NOMO-1 treated with dmso at 0.1 percent for 144 hours (cell line): ENCODE measurements around the gene CD2.
A peak's percentile ranks its signal among the peaks of the same experiment; 100 is the strongest.

ENCODE experiments used
- DNase-seq: peaks from one replicate; lab custom pipeline; 2025; ENCODE audit not compliant: unreplicated experiment; lab: John Stamatoyannopoulos, UW

CD2 gene

DNA sequence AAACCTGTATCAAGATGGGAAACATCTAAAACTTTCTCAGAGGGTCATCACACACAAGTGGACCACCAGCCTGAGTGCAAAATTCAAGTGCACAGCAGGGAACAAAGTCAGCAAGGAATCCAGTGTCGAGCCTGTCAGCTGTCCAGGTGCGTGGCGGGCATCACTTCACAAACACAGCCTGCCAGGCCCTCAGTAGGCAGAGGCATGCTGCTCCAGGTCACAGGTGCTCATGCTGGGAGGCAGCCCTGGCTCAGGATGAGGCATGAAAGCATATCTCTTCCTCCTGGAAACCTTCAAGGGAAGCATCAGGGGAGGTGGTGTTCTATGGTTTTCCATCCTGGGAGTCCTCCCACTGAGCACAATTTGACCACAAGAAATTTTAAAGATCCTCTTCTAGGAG, 6.3 kb downstream of the CD2 start:
- DNase-seq = no peak

DNA sequence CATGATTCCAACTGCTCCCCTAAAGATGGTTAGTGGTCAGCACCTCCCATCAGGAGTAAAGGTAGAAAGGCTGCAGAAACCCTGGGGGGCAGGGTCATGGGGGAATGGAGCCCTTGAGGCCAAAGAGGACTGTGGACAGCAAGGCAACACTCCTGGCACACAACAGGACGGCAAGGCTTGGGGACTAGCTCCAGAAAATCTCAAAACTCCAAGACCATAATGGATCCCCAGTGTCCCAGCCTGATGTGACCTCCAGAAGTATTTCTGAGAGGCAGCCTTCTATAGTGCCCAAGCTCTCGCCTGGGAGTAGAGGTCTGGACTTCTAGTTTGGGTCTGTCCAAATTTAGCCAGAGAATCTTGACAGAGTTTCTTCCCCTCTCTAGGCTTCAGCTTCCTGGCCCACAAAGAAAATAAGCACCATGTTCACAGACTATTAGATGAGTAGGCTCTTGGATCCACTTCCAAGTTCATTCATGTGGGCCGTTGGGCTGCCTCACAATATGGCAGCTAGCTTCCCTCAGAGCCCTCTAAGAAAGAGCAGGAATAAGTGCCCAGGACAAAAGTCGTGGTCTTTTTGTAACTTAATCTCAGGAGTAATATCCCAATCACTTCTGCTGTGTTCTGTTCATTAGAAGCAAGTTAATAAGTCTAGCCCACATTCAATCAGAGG, 6.9 kb downstream of the CD2 start:
- no peak for DNase-seq

DNA sequence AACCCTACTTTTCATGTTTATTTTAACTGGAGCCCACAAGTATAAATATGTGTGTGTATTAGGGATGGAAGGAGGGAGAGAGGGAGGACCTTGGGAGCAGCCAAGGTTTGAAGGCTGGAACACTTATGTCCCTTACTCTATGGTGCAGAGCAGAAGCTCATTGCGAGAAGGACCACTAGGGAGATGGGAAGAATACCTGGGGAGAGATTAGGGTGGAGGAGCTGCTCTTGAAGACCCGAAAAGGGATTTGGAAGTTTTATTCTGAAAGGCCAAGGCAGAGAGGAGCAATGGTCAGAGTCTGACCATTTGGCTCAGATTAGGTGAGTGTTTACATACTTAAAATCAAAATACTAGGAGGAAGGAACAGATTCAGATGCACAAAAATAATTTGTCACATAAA, 8.1 kb downstream of the CD2 start:
- DNase-seq = no peak

DNA sequence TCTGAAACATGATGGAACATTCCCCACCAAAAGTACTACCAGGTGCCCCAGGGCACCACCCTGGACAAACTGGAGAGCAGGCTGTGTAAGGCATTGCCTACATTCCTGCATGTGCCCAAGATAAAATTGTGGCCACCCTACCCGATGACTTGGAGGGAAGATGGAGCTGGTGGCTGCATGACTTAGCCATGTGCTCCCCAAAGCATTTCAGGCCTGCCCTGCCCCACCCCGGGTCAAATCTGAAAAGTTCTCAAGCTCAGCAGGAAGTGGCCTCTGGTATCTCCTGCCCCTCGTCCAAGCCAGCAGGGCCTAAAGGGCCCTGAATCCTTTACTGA, 8.5 kb downstream of the CD2 start:
- no peak for DNase-seq

DNA sequence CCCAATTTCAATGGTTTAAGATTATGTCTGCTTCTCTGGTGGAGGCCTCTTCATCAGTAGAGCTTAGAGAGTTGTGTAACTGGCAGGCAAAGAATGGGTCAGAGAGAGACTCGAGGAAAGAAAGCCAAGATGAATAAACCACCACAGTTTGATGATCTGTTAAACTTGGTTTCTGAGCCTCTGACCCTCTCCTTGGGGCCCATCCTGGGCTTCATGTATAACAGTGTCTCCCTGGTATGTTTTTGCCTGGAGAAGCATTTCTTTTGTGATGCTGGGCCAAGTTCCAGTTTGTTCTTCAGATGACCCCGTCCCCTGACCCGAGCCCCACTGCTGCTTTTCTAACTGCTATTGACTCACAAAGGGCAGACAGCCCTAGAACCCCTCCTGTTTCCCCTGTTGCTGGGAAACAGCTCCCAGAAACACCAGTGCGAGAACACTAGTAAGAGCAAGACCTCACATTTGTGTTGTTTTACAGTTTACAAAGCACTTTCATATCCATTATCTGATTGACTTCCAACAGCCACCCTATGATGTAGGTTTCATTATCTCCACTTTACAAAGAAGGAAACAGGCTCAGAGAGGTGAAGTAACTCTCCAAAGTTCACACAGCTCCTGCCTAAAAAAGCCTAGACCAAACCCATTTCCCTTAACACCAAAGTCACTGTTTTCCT, 9.0 kb downstream of the CD2 start:
- no peak for DNase-seq

DNA sequence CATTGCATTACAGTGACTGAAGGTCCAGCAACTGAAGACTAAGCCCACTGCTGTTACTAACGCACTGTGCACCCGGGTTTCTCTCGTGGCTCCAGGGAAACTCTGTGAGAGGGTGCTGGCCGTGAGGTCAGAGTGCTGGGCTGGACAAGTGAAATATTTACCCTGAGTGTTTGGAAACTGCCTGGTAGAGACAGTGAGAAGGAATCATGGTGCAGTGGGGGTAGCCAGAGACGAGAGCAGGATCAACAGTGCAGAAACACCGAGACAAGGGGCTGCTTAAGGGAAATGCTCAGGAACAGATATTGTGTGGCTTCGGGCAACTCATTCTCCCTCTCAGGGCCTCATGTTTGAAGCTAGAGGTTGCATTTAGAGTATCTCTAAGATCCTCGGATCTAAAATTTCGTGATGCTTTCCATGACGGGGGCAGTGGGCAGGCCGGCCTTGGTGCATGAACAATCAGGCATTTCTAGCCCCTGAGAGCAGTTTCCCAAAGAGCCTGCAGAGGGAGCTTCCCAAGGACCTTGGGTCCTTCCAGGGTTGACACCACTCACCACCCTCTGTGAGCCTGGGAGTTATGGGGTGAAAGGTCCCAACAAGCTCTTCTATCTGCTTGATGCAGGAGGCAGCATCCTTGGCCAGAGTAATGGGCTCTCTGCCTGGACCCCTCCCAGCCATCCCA, 9.7 kb downstream of the CD2 start:
- no peak for DNase-seq

DNA sequence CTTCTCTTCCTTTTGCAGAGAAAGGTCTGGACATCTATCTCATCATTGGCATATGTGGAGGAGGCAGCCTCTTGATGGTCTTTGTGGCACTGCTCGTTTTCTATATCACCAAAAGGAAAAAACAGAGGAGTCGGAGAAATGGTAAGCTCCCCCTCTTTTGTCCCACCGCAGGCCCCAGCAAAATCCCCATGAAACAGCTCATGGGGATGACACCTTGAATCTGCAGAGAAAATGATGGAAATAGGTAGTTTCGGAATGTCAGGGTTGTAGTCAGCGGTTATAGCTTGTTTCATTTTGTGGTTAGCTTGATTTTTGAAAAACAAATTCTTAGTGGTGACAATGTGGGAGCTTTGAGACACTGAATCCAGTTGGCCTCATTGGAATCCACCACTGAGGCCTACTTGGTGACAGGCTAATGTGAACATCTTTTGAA, 10.3 kb downstream of the CD2 start:
- no peak for DNase-seq

DNA sequence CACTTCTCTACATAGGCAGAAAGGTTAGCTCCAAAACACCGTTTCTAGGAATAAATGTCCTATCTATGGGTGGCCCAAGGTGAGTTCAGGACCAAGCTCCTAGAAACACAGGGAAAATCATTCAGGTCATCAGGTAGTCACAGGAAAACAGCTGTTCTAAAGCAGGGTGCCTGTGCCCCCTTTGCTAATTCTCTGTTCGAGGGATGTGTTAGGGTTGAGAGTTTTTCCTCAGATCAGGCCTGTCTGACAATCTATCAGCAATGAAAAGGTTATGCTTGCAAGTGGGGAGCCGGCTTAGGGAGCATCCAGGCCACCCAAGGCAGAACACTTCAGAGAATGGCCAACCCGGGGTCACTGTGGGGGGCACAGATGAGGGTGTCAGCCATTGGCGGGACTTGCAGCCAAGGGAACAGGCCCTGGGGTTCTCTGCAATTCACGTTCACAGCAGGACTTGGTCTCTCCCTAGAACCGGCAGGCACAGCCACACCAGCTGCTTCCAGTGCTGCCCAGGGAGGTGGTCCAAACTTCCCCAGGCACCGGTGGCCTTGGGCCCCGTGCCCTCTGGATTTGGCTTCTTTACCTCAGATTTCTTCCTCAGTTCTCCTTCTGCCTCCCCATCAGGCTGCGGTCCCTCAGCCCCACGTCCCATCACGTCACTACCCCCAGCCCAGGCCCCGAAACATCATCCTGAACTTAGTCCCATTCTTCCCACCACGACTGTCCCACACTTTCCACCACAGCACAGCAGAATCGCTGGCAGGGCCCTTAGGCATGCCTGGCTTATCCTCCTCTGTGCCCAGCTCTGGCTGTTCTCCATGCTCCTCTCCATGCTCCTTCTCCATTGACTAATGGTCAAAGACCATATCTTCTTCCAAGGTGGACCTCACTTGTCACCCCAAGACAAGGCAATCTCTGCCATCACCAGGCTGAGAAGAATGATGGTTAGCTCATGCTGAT, 11.0 kb downstream of the CD2 start:
- no peak for DNase-seq

DNA sequence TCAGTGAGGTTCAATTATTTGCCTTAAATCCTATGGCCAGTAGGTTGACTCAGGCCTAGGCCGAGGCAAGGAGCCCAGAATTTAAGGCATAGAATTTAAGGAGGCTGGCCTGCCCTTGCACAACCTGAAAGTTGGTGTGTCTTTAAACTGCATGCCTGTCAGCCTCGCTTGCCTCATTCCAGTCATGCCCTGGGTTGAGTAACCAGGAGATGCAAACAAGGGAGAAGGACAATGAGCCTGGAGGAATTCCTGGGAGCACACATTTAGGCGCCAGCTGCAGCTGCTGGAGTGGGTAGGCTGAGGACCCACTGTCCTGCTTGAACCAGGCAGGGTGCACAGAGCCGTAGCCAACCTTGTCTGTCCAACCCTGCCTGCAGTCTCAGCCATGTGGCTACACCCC, 11.7 kb downstream of the CD2 start:
- no peak for DNase-seq

DNA sequence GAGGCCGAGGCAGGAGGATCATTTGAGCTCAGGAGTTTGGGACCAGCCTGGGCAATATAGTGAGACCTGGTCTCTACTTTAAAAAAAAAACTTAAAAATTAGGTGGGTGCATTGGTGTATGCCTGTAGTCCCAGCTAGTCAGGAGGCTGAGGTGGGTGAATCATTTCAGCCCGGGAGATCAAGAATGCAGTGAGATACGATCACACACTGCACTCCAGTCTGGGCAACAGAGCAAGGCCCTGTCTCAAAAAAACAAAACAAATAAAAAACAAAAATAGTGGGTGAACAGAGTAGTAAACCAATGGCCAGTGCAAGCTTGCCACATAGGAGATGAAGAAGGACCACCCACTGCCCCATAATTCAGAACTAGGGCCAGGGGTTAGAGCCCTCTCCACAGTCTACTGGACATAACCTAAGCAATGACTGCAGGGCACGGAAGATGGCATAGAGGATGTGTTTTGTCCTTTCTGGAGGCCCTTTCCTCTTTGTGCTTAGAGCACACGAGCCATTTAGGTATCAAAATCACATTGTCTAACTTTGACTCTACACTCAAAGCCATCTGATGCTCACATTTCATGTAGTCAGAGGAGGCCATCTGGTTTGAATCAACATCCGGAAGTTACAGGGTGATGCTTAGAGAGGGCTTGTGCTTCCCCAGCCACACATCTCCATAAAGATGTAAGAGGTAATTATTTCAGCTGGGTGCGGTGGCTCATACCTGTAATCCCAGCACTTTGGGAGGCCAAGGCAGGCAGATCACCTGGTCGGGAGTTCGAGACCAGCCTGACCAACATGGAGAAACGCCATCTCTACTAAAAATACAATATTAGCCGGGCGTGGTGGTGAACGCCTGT, 12.6 kb downstream of the CD2 start:
- DNase-seq = no peak

DNA sequence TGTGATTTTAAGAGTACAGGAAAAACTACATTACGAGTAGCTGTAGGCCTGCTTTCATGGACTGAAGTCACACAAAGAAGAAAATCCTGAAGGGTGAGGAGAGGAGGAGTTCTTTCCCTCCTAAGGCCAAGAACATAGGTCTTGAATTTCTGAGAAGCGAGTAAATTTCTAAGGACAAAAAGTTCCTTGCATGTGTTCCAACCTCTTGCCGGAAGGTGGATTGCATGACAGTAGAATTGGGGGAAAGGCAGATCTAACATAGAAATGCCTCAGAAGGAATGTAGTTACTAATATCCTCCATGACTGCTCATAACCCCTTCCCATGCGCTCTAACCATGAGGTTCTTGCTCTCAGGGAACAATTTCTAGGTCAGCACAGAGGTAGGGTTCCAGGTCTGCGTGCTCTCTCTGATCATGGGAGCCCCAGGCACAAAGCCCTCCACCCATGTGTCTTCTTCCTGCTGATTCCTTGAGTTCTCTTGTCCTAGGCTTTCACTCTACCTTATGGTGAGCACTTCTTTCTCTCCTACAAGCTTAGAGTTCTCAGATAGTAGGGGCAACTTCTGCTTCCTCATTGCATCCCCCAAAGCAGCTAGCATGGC, 13.7 kb downstream of the CD2 start:
- DNase-seq = no peak

DNA sequence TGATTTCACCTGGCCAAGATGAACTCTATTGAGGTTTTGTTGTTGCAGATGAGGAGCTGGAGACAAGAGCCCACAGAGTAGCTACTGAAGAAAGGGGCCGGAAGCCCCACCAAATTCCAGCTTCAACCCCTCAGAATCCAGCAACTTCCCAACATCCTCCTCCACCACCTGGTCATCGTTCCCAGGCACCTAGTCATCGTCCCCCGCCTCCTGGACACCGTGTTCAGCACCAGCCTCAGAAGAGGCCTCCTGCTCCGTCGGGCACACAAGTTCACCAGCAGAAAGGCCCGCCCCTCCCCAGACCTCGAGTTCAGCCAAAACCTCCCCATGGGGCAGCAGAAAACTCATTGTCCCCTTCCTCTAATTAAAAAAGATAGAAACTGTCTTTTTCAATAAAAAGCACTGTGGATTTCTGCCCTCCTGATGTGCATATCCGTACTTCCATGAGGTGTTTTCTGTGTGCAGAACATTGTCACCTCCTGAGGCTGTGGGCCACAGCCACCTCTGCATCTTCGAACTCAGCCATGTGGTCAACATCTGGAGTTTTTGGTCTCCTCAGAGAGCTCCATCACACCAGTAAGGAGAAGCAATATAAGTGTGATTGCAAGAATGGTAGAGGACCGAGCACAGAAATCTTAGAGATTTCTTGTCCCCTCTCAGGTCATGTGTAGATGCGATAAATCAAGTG, 14.3 kb downstream of the CD2 start:
- no peak for DNase-seq

DNA sequence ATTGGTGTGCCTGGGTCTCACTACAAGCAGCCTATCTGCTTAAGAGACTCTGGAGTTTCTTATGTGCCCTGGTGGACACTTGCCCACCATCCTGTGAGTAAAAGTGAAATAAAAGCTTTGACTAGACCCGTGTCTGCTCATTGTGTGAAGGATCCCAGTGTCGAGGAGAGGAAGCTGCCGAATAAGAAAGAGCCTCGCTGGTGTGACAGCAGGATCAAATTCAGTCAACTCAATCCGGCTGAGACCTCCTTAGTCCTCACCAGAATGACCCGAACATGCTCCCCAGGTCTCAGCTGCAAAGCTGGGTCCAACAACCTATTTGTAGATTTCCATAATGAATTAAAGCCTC, 14.8 kb downstream of the CD2 start:
- DNase-seq = no peak

DNA sequence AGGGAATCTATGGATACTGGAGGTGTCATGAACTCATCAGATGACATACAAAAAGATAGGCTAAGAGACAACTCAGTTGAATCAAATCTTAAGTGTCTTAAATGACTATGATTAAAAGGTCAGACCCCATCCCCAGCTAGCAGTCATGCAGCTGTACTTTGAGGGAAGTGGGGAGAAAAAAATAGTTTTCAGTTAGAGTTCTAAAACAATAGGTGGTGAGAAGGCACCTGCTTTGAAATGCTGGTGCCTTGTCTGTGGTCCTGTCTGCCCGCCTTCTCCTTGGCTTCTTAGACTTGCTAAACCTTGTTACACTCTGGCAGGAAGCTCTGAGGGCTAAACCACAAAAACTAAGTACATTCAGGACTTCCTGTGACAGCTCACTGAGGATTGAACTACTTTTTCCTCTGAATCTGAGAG, 15.3 kb downstream of the CD2 start:
- DNase-seq = peak; percentile 73

DNA sequence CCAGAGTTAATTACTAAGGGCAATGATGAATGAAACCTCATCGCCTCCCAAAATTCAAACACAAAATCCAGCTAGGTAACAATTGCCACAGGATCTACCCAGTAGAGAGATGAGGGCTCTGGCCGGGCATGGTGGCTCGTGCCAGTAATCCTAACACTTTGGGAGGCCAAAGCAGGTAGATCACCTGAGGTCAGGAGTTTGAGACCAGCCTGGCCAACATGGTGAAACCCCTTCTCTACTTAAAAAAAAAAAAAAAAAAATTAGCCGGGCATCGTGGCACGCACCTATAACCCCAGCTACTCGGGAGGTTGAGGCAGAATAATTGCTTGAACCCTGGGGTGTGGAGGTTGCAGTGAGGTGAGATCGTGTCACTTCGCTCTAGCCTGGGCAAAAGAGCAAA, 15.8 kb downstream of the CD2 start:
- no peak for DNase-seq

DNA sequence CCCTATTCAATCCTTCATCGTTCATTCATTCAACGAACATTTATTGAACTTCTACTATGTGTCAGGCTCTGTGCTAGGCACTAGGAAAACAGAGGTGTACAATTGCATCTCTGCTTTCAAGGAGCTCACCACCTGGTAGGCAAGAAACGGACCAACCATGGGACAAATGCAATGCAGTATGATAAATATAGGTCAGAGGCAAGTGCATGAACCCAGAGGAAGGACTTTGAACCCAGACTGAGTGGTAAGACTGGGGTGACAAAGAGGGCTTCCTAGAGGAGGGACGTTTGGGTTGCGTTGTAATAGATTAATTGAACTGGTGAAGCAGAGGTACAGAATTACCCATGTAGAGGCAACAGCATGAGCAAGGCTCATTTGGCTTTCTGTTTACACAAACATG, 16.4 kb downstream of the CD2 start:
- DNase-seq = no peak

DNA sequence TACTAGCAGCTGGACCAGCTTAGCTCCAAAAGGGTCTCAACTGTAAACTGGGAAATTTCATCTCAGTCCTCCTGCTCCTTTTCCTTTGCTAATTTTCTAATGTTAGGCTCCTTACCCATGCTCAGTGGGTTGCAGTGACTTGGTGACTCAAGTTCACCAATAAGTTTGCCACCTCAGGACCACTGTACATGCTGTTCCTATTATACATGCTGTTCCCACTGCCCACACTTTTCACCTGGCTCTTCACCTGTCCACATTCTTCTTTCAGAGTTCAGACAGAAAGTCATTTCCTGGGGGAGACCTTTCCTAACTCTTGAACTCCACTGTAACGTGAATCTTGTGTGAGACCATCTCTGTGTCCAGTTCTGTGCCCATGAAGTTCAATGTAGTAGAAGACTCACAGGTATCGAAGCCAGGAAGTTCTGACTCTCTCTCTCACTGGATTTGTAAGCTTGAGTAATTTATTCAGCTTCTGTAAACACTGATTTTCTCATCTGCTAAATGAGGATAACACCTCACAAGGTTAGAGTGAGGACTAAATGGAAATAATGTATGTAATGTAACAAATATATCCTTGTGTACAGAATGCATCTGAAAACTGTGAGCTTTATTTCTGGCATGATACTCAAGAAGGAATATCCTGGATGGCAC, 17.9 kb downstream of the CD2 start:
- no peak for DNase-seq

DNA sequence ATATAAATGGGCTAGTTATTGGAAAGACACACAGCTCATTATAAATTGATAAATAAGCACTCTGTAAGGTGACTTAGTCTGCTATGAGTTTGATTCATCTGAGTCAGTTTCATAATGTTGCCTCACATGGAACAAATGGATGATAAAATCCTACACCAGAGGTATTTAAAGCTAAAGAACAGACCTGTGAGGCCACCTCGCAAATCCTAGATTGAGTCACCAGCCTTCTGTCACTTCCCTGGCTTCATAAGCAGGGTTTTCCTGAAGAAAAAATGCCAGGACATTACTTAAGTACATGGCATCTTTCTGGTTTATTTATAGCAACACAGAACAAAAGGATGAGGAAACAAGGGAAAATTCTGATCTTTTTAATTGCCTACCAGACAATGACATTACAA, 18.4 kb downstream of the CD2 start:
- no peak for DNase-seq

DNA sequence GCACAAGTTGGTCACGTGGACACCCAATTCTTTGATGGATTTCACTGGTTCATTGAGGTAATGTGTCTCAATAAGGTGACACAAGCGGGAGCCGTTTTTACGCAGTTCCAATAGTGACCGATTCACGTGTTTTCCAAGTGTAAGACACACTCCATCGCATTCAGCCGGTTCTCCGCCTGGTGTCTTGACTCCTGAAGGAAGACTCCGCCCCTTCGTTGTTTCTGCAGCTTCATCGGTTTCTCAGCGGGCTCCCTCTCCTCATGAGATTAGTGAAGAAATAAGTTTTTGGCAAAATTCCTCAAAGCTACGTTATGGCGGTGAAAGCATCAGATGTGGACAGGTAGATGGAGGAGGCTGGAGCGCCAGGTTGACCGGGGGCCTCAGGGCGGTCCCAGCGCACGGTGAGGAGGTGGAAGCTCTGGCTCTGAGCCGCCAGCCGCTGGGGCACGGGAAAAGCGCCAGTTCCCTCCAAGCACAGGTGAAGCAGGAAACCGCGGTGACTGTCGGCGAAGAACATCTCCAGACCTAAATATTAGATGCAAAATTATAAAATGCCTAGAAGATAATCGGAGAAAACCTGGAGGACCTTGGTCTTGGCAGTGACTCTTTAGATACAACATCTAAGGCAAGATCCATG, 21.0 kb downstream of the CD2 start:
- no peak for DNase-seq
